Measurements from ENCODE around the gene HOXB1.

- TF ChIP-seq CTCF (IDR thresholded peaks at IDR 0.05) (no peak), POLR2A (IDR thresholded peaks at IDR 0.05) (no peak)
Measured at GRCh38 chr17:48554412-48555257, 23.8 kb upstream of the HOXB1 start.
